HFF-Myc (cell line): ENCODE measurements around the gene ERLIN1.

Source experiments
- DNase-seq: peaks from one replicate; pipeline ENCODE4 v3.0.0-alpha.2; 2011; ENCODE audit warnings: low read depth; ENCODE audit errors: extremely low read depth
- H3K4me3 ChIP-seq: replicated peaks from 2 replicates; pipeline ENCODE4 v1.5.1; 2011; ENCODE audit warnings: low read depth, mild to moderate bottlenecking, control low read depth, low read length
- TF ChIP-seq, protein P1 (sequence below): IDR thresholded peaks from 2 replicates; pipeline ENCODE4 v1.5.1; 2012; ENCODE audit warnings: mild to moderate bottlenecking, low read depth, low read length, control low read depth; ENCODE audit errors: missing control alignments

ERLIN1 gene

GRCh38 chr10:100114976-100115770 is 70.7 kb downstream of the ERLIN1 start:
- TF ChIP-seq, protein P1, sequence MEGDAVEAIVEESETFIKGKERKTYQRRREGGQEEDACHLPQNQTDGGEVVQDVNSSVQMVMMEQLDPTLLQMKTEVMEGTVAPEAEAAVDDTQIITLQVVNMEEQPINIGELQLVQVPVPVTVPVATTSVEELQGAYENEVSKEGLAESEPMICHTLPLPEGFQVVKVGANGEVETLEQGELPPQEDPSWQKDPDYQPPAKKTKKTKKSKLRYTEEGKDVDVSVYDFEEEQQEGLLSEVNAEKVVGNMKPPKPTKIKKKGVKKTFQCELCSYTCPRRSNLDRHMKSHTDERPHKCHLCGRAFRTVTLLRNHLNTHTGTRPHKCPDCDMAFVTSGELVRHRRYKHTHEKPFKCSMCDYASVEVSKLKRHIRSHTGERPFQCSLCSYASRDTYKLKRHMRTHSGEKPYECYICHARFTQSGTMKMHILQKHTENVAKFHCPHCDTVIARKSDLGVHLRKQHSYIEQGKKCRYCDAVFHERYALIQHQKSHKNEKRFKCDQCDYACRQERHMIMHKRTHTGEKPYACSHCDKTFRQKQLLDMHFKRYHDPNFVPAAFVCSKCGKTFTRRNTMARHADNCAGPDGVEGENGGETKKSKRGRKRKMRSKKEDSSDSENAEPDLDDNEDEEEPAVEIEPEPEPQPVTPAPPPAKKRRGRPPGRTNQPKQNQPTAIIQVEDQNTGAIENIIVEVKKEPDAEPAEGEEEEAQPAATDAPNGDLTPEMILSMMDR = no peak
- no peak overlapping the region for H3K4me3 ChIP-seq
- no peak for DNase-seq

GRCh38 chr10:100114460-100114859 is 71.4 kb downstream of the ERLIN1 start:
- TF ChIP-seq, protein P1 = no peak
- H3K4me3 ChIP-seq = no peak overlapping the region
- no peak for DNase-seq

DNA sequence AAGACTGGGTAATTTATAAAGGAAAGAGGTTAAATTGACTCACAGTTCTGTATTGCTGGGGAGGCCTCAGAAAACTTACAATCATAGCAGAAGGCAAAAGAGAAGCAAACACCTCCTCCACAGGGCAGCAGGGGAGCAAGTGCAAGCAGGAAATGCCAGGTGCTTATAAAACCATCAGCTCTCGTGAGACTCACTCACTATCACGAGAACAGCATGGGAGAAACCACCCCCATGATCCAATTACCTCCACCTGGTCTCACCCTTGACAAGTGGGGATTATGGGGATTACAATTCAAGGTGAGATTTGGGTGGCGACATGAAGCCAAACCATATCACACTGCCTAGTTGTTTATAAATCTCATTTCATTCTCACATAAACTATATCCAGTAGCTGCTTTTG is 76.2 kb downstream of the ERLIN1 start:
- H3K4me3 ChIP-seq = no peak overlapping the region
- DNase-seq = no peak
- TF ChIP-seq, protein P1 = no peak

DNA sequence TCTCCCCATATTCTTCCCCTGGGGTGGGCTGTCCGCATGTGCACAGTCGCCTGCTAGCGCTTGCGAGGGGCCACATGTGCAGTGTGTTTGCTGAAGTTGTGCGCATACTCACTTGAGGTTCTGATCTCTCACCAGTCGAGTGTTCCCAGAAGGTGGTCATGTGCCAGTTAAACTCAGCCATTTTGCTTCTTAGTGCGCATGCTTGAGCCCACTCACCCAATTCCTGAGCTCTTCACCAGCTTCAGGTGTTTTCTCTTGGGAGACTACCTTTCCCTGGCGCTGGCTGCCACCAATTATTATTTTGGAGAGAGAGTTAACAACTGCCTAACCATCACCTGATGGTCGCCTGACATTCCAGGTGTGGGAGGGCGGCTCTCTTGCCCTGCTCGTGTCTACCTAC is 79.0 kb downstream of the ERLIN1 start:
- DNase-seq = no peak
- TF ChIP-seq, protein P1 = no peak
- H3K4me3 ChIP-seq = no peak overlapping the region

DNA sequence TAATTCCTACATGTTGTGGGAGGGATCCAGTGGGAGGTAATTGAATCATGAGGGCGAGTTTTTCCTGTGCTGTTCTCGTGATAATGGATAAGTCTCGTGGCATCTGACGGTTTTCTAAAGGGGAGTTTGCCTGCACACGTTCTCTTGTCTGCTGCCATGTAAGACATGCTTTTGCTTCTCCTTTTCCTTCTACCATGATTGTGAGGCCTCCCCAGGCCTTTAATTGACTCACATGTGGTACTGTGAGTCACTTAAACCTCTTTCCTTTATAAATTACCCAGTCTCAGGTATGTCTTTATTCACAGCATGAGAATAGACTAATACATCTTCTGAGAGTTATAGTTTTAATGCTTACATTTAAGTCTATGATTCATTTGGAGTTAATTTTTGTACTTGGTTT is 81.5 kb downstream of the ERLIN1 start:
- no peak for DNase-seq
- TF ChIP-seq, protein P1 = no peak
- H3K4me3 ChIP-seq = no peak overlapping the region

DNA sequence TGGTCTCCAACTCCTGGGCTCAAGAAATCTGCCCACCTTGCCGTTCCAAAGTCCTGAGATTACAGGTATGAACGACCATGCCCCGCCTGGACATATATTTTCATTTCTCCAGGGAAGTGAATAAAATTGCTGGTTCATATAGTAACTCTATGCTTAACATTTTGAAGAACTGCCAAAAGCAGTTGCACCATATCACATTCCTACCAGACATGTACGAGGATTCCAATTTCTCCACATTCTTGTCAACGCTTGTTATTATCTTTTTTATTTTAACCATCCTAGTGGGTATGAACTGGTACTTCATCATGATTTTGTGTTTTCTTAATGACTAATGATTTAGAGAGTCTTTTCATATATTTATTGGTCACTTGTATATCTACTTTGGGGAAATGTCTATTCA is 82.2 kb downstream of the ERLIN1 start:
- H3K4me3 ChIP-seq = no peak overlapping the region
- TF ChIP-seq, protein P1 = no peak
- no peak for DNase-seq
